Colonic mucosa (tissue), 4 donors: ENCODE data around the gene RNF112. TPM values are rescaled to one million over a fixed set of nuclear protein-coding genes. Genes with fewer than 3 reads are reported as not detected.

Experiments
- DNase-seq: peaks from one replicate; pipeline ENCODE4 v3.0.0-alpha.2; 2020
- H3K27ac ChIP-seq: fragments of 200-600 bp; one replicate; pipeline ENCODE4 v1.8.0; 2021
- H3K27me3 ChIP-seq: fragments of 200-600 bp; one replicate; pipeline ENCODE4 v1.8.0; 2021
- H3K36me3 ChIP-seq: fragments of 200-600 bp; one replicate; pipeline ENCODE4 v1.8.0; 2021
- H3K4me1 ChIP-seq: fragments of 200-600 bp; one replicate; pipeline ENCODE4 v1.8.0; 2021; ENCODE audit warnings: mild to moderate bottlenecking
- H3K4me3 ChIP-seq: fragments of 200-600 bp; one replicate; pipeline ENCODE4 v1.8.0; 2021
- H3K9ac ChIP-seq, 2 donors: one replicate each; pipeline ENCODE4 v1.7.0; 2013; ENCODE audit warnings: control low read depth in 2 of 2, low read depth in 2 of 2, low read length in 2 of 2
- H3K9me3 ChIP-seq: fragments of 200-600 bp; one replicate; pipeline ENCODE4 v1.8.0; 2021
- CTCF ChIP-seq: fragments of 200-600 bp; IDR thresholded peaks from one replicate; pipeline ENCODE4 v1.8.0; 2022; ENCODE audit warnings: antibody characterized with exemption, mild to moderate bottlenecking
- intact Hi-C: fragments of 100-400 bp; cut with DNase I; formaldehyde crosslinking; loops from one replicate; pipeline ENCODE4 v1.14.1; 2022
- total RNA-seq, 2 donors: library from RNA; stranded (reverse); fragmentation: NEBNext Ultra II Directional in 1 of 2; extraction: Animal tissue kit (Norgen Biotek cat#: 25700) in 1 of 2; gene quantifications; one replicate each; pipeline ENCODE4 v1.2.1, GENCODE V29; 2021
- donor health status: healthy.
- donor health status: DM: no; HTN: no; CAD: no.
- donor health status: DM: no; HTN: no; CAD: no.

The RNF112 gene
- total RNA-seq, 2 donors from 2014 or later, result 2.4 to 4.3 TPM

GRCh38 chr17:19380481-19381301 lies 30.3 kb upstream of the RNF112 start:
- Histone ChIP-seq H3K36me3 (peaks cover 21% of the 10 kb centered on the region), H3K27me3 (no peaks in the 10 kb centered on the region), H3K9ac (no peak overlapping the region), H3K4me3 (no peak overlapping the region), H3K9me3 (no peaks in the 10 kb centered on the region), H3K4me1 (peaks cover 28% of the 10 kb centered on the region), H3K27ac (no peak overlapping the region)
- no peak for TF ChIP-seq CTCF
- no peak for DNase-seq
- intact Hi-C loops, result no loop called here

DNA sequence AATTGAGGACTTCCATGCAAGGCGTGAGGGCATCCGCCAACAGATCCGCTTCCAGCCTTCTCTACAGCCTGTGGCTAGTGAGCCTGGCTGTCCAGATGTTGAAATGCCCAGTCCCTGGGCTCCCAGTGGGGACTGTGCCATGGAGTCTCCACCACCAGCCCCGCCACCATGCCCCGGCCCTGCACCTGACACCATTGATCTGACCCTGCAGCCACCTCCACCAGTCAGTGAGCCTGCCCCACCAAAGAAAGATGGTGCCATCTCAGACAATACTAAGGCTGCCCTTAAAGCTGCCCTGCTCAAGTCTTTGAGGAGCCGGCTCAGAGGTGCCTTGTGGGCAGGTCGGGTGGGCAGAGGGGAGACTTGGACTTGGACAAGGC lies 29.7 kb upstream of the RNF112 start:
- Histone ChIP-seq H3K36me3 (peaks cover 21% of the 10 kb centered on the region), H3K9me3 (no peaks in the 10 kb centered on the region), H3K27ac (no peak overlapping the region), H3K4me1 (peaks cover 30% of the 10 kb centered on the region), H3K4me3 (no peak overlapping the region), H3K9ac (no peak overlapping the region), H3K27me3 (no peaks in the 10 kb centered on the region)
- intact Hi-C loops, result no loop called here
- TF ChIP-seq CTCF, result no peak
- no peak for DNase-seq

- no peak for TF ChIP-seq CTCF
- Histone ChIP-seq H3K9ac (no peak overlapping the region), H3K4me3 (no peak overlapping the region), H3K4me1 (peaks cover 28% of the 10 kb centered on the region), H3K27me3 (no peaks in the 10 kb centered on the region), H3K9me3 (no peaks in the 10 kb centered on the region), H3K36me3 (peaks cover 21% of the 10 kb centered on the region), H3K27ac (no peak overlapping the region)
- no peak for DNase-seq
- intact Hi-C loops, result no loop called here
These were observed 29.1 kb upstream of the RNF112 start for GRCh38 chr17:19381741-19382444.

DNA sequence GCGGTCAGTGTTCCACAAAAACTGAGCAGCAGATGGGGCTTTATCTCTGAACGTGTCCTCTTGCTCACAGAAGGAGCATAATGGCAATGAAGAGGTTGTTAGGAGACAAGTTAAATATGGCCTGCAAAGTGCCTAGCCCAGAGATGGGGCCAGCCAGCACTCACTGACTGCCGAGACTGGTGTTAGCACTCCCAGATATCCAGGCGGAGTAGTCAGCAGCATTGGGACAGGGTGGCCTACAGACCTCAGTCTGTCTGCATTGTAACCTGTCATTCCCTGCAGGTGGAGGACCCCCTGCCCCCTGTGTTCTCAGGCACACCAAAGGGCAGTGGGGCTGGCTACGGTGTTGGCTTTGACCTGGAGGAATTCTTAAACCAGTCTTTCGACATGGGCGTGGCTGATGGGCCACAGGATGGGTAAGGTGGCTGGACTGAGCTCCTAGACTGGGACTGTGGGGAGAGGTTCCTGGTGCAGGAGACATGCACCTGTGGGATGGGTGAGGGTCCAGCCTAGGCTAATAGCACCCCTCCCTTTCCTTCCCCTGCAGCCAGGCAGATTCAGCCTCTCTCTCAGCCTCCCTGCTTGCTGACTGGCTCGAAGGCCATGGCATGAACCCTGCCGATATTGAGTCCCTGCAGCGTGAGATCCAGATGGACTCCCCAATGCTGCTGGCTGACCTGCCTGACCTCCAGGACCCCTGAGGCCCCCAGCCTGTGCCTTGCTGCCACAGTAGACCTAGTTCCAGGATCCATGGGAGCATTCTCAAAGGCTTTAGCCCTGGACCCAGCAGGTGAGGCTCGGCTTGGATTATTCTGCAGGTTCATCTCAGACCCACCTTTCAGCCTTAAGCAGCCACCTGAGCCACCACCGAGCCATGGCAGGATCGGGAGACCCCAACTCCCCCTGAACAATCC lies 28.2 kb upstream of the RNF112 start:
- Histone ChIP-seq H3K4me3 (no peak overlapping the region), H3K4me1 (peaks cover 24% of the 10 kb centered on the region), H3K9ac (no peak overlapping the region), H3K9me3 (no peaks in the 10 kb centered on the region), H3K27me3 (no peaks in the 10 kb centered on the region), H3K27ac (no peak overlapping the region), H3K36me3 (peaks cover 21% of the 10 kb centered on the region)
- intact Hi-C loops, result no loop called here
- no peak for TF ChIP-seq CTCF
- DNase-seq, result no peak
